ENCODE measurements around the gene TRANK1.
"Not testable (repeated sequence)": the region's sequence is repeated elsewhere in the genome, so short reads cannot be mapped to it uniquely, and the experiment has no call there.

The TRANK1 gene

GRCh38 chr3:36892457-36893136 is 52.3 kb downstream of the TRANK1 start:
- DNase-seq (ENCODE audit: low spot score), result no peak

GRCh38 chr3:36891701-36892160 is 53.1 kb downstream of the TRANK1 start:
- peak; percentile 90 for DNase-seq (ENCODE audit: low spot score)

- not testable (repeated sequence) for DNase-seq (ENCODE audit: low spot score)
Measured at GRCh38 chr3:36891097-36891496, 53.8 kb downstream of the TRANK1 start.

- peak; percentile 30 for DNase-seq (ENCODE audit: low spot score)
Measured at GRCh38 chr3:36890261-36890660, 54.6 kb downstream of the TRANK1 start.

- DNase-seq (ENCODE audit: low spot score), result no peak
Measured at GRCh38 chr3:36881735-36882134, 63.1 kb downstream of the TRANK1 start.

- DNase-seq (ENCODE audit: low spot score), result not testable (repeated sequence)
Measured at GRCh38 chr3:36879842-36880241, 65.0 kb downstream of the TRANK1 start.

GRCh38 chr3:36877930-36878685 is 66.7 kb downstream of the TRANK1 start:
- no peak for DNase-seq (ENCODE audit: low spot score)

- peak; percentile 78 for DNase-seq (ENCODE audit: low spot score)
Measured at GRCh38 chr3:36876181-36876936, 68.5 kb downstream of the TRANK1 start.

GRCh38 chr3:36875397-36875796 is 69.5 kb downstream of the TRANK1 start:
- no peak for DNase-seq (ENCODE audit: low spot score)

- DNase-seq (ENCODE audit: low spot score), result no peak
Measured at GRCh38 chr3:36874424-36874823, 70.4 kb downstream of the TRANK1 start.

- no peak for DNase-seq (ENCODE audit: low spot score)
Measured at GRCh38 chr3:36871379-36872126, 73.3 kb downstream of the TRANK1 start.

- peak; percentile 83 for DNase-seq (ENCODE audit: low spot score)
Measured at GRCh38 chr3:36868614-36869436, 76.0 kb downstream of the TRANK1 start.

- DNase-seq (ENCODE audit: low spot score), result no peak
Measured at GRCh38 chr3:36867810-36868209, 77.0 kb downstream of the TRANK1 start.

- no peak for DNase-seq (ENCODE audit: low spot score)
Measured at GRCh38 chr3:36866368-36866767, 78.5 kb downstream of the TRANK1 start.

GRCh38 chr3:36864180-36865053 is 80.4 kb downstream of the TRANK1 start:
- DNase-seq (ENCODE audit: low spot score), result no peak

GRCh38 chr3:36862076-36862755 is 82.6 kb downstream of the TRANK1 start:
- DNase-seq (ENCODE audit: low spot score), result no peak

GRCh38 chr3:36859494-36859893 is 85.4 kb downstream of the TRANK1 start:
- no peak for DNase-seq (ENCODE audit: low spot score)

- no peak for DNase-seq (ENCODE audit: low spot score)
Measured at GRCh38 chr3:36852071-36852470, 92.8 kb downstream of the TRANK1 start.

- DNase-seq (ENCODE audit: low spot score), result no peak
Measured at GRCh38 chr3:36850743-36851142, 94.1 kb downstream of the TRANK1 start.

All from NAMALWA (cell line).